ENCODE data around the gene CCL22. TPM values are rescaled to one million over a fixed set of nuclear protein-coding genes. Genes with fewer than 3 reads are reported as not detected.

The CCL22 gene
- total RNA-seq, 1 donor from 2014 or later, result not detected

GRCh38 chr16:57329718-57330327, 28.8 kb upstream of the CCL22 start:
- Histone ChIP-seq H3K36me3 (ENCODE audit: control insufficient read depth, insufficient read depth, low read length) (no peaks in the 10 kb centered on the region), H3K4me3 (ENCODE audit: low read depth, low read length) (no peak overlapping the region), H3K27me3 (ENCODE audit: control insufficient read depth, insufficient read depth, low read length) (no peaks in the 10 kb centered on the region)
- no peak for TF ChIP-seq CTCF (IDR thresholded peaks at IDR 0.05; ENCODE audit: insufficient read depth, low read length, poor library complexity, severe bottlenecking)
- DNase-seq (ENCODE audit: low read depth), result no peak

- no peak for DNase-seq (ENCODE audit: low read depth)
- Histone ChIP-seq H3K4me3 (ENCODE audit: low read depth, low read length) (no peak overlapping the region), H3K27me3 (ENCODE audit: control insufficient read depth, insufficient read depth, low read length) (no peaks in the 10 kb centered on the region), H3K36me3 (ENCODE audit: control insufficient read depth, insufficient read depth, low read length) (no peaks in the 10 kb centered on the region)
- TF ChIP-seq CTCF (IDR thresholded peaks at IDR 0.05; ENCODE audit: insufficient read depth, low read length, poor library complexity, severe bottlenecking), result no peak
Measured at GRCh38 chr16:57331355-57331754, 27.2 kb upstream of the CCL22 start.

- H3K27me3 ChIP-seq (ENCODE audit: control insufficient read depth, insufficient read depth, low read length), result no peaks in the 10 kb centered on the region
- DNase-seq (ENCODE audit: low read depth), result no peak
Measured at GRCh38 chr16:57333402-57333801, 25.2 kb upstream of the CCL22 start.

GRCh38 chr16:57335366-57335765, 23.2 kb upstream of the CCL22 start:
- TF ChIP-seq CTCF (IDR thresholded peaks at IDR 0.05; ENCODE audit: insufficient read depth, low read length, poor library complexity, severe bottlenecking), result no peak
- H3K27me3 ChIP-seq (ENCODE audit: control insufficient read depth, insufficient read depth, low read length), result no peaks in the 10 kb centered on the region
- H3K4me3 ChIP-seq (ENCODE audit: low read depth, low read length), result no peak overlapping the region
- no peaks in the 10 kb centered on the region for H3K36me3 ChIP-seq (ENCODE audit: control insufficient read depth, insufficient read depth, low read length)
- DNase-seq (ENCODE audit: low read depth), result no peak

More at GRCh38 chr16:57333402-57333801, 25.2 kb upstream of the CCL22 start:
- H3K4me3 ChIP-seq (ENCODE audit: low read depth, low read length), result no peak overlapping the region
- no peak for TF ChIP-seq CTCF (IDR thresholded peaks at IDR 0.05; ENCODE audit: insufficient read depth, low read length, poor library complexity, severe bottlenecking)
- H3K36me3 ChIP-seq (ENCODE audit: control insufficient read depth, insufficient read depth, low read length), result no peaks in the 10 kb centered on the region

- no peak for DNase-seq (ENCODE audit: low read depth)
- no peak for TF ChIP-seq CTCF (IDR thresholded peaks at IDR 0.05; ENCODE audit: insufficient read depth, low read length, poor library complexity, severe bottlenecking)
- Histone ChIP-seq H3K27me3 (ENCODE audit: control insufficient read depth, insufficient read depth, low read length) (no peaks in the 10 kb centered on the region), H3K36me3 (ENCODE audit: control insufficient read depth, insufficient read depth, low read length) (no peaks in the 10 kb centered on the region), H3K4me3 (ENCODE audit: low read depth, low read length) (no peak overlapping the region)
Measured at GRCh38 chr16:57341062-57341440, 17.5 kb upstream of the CCL22 start.
